Neural cell (in vitro differentiated cells): Measurements from ENCODE around the gene TMEM14B.

Experiments used
- CTCF ChIP-seq: fragments of 450-650 bp; IDR thresholded peaks from 2 replicates; pipeline ENCODE4 v1.5.1; 2014; ENCODE audit warnings: antibody characterized with exemption, mild to moderate bottlenecking, moderate library complexity; ENCODE audit not compliant: poor library complexity, severe bottlenecking
- EP300 ChIP-seq: fragments of 450-650 bp; conservative IDR thresholded peaks from 2 replicates; pipeline ENCODE4 v1.6.1; 2014; ENCODE audit warnings: antibody characterized with exemption, mild to moderate bottlenecking, moderate library complexity; ENCODE audit not compliant: poor library complexity, severe bottlenecking
- EZH2 ChIP-seq: fragments of 200-600, 300-800 bp; shearing (Covaris generic), sonication (generic); IDR thresholded peaks from 2 replicates; pipeline ENCODE4 v1.6.1; 2014; ENCODE audit warnings: antibody characterized with exemption, low read length, borderline replicate concordance, mild to moderate bottlenecking; ENCODE audit not compliant: insufficient read depth, poor library complexity, severe bottlenecking
- MXI1 ChIP-seq: fragments of 450-650 bp; conservative IDR thresholded peaks from 2 replicates; pipeline ENCODE4 v1.6.1; 2014; ENCODE audit warnings: antibody characterized with exemption, mild to moderate bottlenecking; ENCODE audit not compliant: poor library complexity, severe bottlenecking
- POLR2AphosphoS5 ChIP-seq: IDR thresholded peaks from 2 replicates; pipeline ENCODE4 v1.6.1; 2012
- REST ChIP-seq: IDR thresholded peaks from 2 replicates; pipeline ENCODE4 v1.6.1; 2012; ENCODE audit warnings: borderline replicate concordance
- TAF1 ChIP-seq: IDR thresholded peaks from 2 replicates; pipeline ENCODE4 v1.6.1; 2012; ENCODE audit warnings: low read depth

GRCh38 chr6:10793695-10794094, 46.1 kb downstream of the TMEM14B start:
- no peak for TF ChIP-seq TAF1
- no peak for TF ChIP-seq CTCF
- no peak for TF ChIP-seq EP300
- no peak for TF ChIP-seq REST
- TF ChIP-seq EZH2: no peak
- TF ChIP-seq POLR2AphosphoS5: no peak
- TF ChIP-seq MXI1: no peak
